HG02840 (cell line): ENCODE results near the gene KCTD11.

Source experiments
- ATAC-seq: cut with Tn5 transposase; IDR thresholded peaks from one replicate; pipeline ENCODE4 v1.9.1; 2021; ENCODE audit warnings: mild to moderate bottlenecking, moderate library complexity, moderate number of reproducible peaks; ENCODE audit not compliant: unreplicated experiment, low FRiP score

The KCTD11 gene

GRCh38 chr17:7351665-7352502 is at the start of gene KCTD11:
Gene KCTD11 (plus strand): TSS chr17:7352162.
- peak; percentile 60 for ATAC-seq

DNA sequence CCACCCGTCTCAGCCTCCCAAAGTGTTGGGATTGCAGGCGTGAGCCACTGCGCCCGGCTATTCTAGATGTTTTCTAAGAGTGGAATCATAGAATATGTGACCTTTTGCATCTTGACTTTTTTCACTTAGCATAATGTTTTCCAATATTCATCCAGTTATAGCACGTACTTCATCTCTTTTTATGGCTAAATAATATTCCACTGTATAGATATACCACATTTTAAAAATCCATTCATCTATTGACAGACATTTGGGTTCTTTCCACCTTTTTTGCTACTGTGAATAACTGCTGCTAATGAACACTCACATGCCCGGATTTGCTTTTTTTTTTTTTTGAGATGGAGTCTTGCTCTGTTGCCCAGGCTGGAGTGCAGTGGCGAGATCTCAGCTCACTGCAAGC is 47.8 kb upstream of the KCTD11 start:
- no peak for ATAC-seq

GRCh38 chr17:7306911-7307685 is 44.9 kb upstream of the KCTD11 start, which contains the start of gene EIF5A:
Gene EIF5A (plus strand): TSS chr17:7307628. CDS start chr17:7309636, 2,008 bp downstream.
- ATAC-seq = peak; percentile 74

DNA sequence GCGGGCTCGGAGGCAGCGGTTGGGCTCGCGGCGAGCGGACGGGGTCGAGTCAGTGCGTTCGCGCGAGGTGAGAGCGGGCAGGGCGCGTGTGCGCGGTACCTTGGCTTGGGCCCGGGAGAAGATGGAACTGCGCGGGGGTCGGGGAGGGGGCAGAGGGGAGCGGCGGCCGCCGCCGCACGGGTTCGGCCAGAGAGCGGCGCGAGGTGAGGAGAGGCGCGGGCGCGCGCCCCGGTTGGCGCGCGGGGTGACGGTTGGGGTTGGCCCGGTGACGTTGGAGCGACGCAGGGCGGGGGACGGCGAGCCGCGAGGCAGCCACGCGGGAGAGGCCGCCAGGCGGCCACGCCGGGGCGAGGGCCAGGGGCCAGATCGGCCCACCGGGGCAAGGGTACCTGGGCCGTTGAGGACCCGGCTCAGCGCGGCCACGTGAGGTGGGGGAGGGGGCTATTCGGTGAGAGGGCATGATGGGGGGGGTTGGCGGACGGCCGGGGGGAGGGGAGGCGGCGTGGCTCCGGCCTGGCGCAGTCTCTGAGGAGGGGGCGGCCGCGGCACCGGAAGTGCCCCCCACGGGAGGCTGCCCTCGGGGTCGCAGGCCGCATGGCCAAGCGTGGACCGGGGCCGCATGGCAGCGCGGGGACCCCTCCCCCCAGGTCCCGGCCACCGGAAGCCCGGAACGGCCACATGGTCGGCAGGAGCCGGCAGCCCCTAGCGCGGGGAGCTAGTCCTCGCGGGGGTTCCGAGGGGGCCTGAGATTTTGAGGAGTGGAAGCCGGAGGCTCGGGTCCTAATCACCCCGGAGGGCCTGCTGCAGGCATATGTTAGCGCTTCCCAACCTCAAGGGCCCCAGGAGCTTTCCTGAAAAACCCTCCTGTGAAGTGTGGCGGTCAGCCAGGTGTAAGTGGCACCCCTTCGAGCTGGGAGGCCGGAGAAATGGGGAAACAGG is 44.0 kb upstream of the KCTD11 start:
- ATAC-seq = no peak

DNA sequence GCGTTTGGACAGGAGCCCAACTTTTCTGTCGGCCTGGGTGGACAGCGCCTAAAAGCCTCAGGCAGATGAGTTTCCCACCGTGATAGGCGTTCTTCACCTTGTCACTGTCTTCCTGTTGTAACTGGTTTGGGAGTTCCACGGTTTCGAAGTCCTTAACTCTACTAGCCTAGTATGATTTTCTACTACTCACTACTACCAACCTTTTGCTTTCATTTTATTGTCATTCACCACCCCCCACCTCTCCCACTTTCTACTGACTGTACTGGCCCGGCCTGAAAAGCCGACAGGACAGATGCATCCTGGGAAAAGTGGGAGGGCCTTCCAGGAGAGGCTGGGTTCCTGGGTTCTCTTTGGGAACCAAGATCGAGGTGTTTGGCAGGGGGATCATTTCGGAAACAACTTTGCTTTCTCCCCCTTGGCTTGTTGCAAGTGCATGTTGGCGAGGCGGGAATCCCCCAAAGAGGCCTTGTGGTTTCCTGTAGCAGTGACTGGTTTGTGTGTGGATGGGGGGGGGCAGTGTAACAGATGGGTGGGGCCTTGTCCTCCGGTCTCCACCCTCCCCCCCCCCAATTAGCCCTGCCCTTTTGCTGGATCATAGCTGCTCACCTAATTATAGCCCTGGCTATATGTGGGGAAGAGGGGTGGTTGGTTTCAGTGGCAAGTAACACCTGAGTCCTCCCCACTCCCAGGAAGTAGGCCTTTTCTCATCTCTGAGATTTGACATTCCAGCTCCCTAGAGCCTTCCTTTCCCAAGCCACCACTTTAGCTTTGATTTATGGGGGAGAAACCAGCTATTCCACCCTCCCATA is 43.1 kb upstream of the KCTD11 start:
- ATAC-seq = no peak

DNA sequence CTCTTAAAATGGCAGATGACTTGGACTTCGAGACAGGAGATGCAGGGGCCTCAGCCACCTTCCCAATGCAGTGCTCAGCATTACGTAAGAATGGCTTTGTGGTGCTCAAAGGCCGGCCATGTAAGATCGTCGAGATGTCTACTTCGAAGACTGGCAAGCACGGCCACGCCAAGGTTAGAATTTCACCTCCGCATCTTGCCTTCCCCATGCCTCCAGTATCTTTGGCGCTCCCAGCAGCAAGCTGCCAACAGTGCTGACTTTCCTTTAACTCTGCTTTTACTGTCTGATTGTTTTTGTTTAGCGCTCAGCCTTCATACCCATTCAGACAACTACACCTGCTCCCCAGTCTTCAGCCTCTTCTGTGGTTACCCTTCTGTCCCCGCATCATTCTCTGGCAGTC is 42.3 kb upstream of the KCTD11 start:
- no peak for ATAC-seq

- no peak for ATAC-seq
Measured at GRCh38 chr17:7311110-7311705, 40.8 kb upstream of the KCTD11 start.

- no peak for ATAC-seq
Measured at GRCh38 chr17:7312432-7313087, 39.4 kb upstream of the KCTD11 start.

GRCh38 chr17:7313088-7313889 is 38.7 kb upstream of the KCTD11 start:
- no peak for ATAC-seq

- no peak for ATAC-seq
Measured at GRCh38 chr17:7313890-7314718, 37.9 kb upstream of the KCTD11 start.

DNA sequence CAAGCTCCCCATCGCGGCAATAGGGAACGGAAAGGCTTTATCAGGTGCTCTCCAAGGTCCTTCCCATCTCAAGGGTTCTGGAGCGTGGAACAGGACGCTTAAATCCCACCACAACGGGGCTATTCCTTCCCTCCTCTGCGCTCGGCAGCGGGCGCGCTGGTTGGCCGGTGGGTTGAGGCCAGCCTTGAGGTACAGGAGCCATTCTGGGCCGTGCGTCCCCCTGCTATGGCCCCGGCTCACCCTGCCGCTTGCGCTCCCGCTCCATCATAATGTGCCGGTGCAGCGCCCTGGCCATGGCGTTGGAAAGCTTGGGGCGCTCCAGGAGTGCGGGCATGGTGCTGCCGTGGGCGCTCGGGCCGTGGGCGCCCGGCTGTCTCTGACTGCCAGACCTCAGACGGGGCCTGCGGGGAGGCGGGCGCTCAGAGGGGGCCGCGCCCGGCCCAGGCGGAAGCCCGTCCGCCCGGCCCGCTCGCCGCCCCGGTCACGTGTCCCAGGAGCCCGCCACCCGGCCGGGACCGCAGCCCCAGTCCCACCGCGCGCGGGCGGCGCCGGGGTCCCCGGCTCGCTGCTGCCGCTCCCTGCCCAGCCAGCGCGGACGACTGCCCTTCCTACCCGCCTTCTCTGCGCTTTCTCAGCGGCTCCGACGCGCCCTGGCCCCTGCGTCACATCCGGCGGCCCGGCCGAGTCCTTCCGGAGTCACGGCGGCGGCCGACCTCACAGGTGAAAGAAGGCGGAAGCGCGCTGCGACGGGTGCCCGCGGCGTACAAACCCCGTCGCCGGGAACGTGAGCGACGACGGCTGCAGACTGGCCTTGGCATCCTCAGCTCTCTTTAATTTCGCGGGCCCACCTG is 37.0 kb upstream of the KCTD11 start, which contains the start of gene GPS2:
GPS2 (minus strand) TSS at position 642 of the 851 bp plus-strand sequence; CDS start at position 334, 308 bp downstream.
- ATAC-seq = peak; percentile 49

GRCh38 chr17:7315570-7316235 is 36.3 kb upstream of the KCTD11 start:
- no peak for ATAC-seq

- no peak for ATAC-seq
Measured at GRCh38 chr17:7317161-7317803, 34.7 kb upstream of the KCTD11 start.

GRCh38 chr17:7318121-7318860 is 33.7 kb upstream of the KCTD11 start:
- no peak for ATAC-seq
